NB4 (cell line): Measurements from ENCODE around the gene PAF1.
A peak's percentile ranks its signal among the peaks of the same experiment; 100 is the strongest.

Experiments used
- DNase-seq: peaks from one replicate; pipeline ENCODE4 v3.0.0; 2010; ENCODE audit warnings: low read depth
- H3K4me3 ChIP-seq: one replicate; pipeline ENCODE4 v1.5.1; 2011; ENCODE audit warnings: mild to moderate bottlenecking, low read depth, low read length, moderate library complexity
- MYC ChIP-seq: IDR thresholded peaks from 2 replicates; pipeline ENCODE4 v1.6.1; 2011; ENCODE audit warnings: low read depth, low read length
- POLR2A ChIP-seq: IDR thresholded peaks from 2 replicates; pipeline ENCODE4 v1.6.1; 2011; ENCODE audit warnings: mild to moderate bottlenecking; ENCODE audit not compliant: insufficient read length; ENCODE audit errors: extremely low read depth
- TF ChIP-seq, protein P1 (sequence below): IDR thresholded peaks from 2 replicates; pipeline ENCODE4 v1.6.1; 2011; ENCODE audit warnings: low read depth, low read length
- TF ChIP-seq, protein P2 (sequence below): IDR thresholded peaks from one replicate; pipeline ENCODE4 v1.5.1; 2012; ENCODE audit warnings: low read depth, low read length

The PAF1 gene

DNA sequence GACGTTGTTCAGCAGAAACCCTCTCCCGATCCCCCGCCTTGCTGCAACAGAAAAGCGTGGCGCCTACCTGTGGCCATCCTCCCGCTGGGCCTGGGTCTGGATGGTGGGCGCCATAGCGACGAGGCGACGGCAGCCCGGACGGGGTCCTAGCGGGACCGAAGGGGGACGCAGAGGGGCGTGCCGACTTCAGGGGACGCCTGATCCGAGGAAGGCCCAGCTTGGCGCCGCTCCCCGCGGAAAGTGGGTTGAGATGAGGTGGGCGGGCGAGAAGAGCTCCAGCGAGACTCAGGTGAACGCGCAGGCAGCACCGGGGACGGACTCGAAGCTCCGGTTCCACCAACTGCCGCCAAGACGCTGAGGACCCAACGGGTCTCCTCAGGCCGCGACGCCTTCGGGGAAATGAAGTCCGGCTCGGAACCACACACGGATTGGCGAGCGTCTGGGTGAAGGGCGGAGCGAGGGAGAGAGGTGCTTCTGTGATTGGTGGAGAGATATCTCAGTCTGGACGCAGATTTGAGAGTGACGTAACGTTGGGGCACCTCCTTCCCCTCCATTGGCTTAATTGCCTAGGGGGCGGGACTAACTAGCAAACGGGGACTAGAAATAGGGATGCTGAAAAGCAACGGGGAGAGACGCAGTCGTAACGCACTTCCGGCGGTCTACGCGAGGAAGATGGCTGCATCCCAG lies at the start of gene PAF1, which contains the start of gene MED29:
Gene PAF1 (minus strand): TSS at position 356 of the 687 bp plus-strand sequence. CDS start 242 bp downstream, at position 114.
Gene MED29 (plus strand): TSS at position 628 of the 687 bp plus-strand sequence. CDS start 45 bp downstream, at position 673.
- peak within 1 kb of the TSS; percentile 95 for H3K4me3 ChIP-seq
- peak; percentile 98 for DNase-seq
- TF ChIP-seq POLR2A (peak; percentile 77), MYC (no peak)
- TF ChIP-seq, protein P1, sequence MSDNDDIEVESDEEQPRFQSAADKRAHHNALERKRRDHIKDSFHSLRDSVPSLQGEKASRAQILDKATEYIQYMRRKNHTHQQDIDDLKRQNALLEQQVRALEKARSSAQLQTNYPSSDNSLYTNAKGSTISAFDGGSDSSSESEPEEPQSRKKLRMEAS, result 0 out of 2 replicates have a peak, but pooled peaks have one; percentile 15

DNA sequence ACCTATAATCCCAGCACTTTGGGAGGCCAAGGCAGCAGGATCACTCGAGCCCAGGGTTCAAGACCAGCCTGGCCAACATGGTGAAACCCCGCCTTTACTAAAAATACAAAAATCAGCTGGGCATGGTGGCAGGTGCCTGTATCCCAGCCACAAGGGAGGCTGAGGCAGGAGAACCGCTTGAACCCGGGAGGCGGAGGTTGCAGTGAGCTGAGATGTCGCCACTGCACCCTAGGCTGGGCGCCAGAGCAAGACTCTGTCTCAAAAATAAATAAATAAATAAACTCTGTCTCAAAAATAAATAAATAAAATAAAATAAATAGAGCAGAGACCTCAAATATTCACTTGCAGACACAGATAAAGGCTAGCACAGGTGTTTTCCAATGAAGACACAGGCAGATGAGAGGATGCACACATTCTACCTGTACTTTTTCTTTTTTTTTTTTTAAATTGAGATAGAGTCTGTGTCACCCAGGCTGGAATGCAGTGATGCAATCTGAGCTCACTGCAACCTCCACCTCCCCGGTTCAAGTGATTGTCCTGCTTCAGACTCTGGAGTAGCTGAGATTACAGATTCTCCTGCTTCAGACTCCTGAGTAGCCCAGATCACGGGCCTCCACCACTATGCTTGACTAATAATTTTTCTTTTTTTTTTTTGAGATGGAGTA lies 47.5 kb upstream of the PAF1 start:
- DNase-seq, result no peak
- no peak overlapping the region for H3K4me3 ChIP-seq
- TF ChIP-seq POLR2A, result no peak
- TF ChIP-seq, protein P2, sequence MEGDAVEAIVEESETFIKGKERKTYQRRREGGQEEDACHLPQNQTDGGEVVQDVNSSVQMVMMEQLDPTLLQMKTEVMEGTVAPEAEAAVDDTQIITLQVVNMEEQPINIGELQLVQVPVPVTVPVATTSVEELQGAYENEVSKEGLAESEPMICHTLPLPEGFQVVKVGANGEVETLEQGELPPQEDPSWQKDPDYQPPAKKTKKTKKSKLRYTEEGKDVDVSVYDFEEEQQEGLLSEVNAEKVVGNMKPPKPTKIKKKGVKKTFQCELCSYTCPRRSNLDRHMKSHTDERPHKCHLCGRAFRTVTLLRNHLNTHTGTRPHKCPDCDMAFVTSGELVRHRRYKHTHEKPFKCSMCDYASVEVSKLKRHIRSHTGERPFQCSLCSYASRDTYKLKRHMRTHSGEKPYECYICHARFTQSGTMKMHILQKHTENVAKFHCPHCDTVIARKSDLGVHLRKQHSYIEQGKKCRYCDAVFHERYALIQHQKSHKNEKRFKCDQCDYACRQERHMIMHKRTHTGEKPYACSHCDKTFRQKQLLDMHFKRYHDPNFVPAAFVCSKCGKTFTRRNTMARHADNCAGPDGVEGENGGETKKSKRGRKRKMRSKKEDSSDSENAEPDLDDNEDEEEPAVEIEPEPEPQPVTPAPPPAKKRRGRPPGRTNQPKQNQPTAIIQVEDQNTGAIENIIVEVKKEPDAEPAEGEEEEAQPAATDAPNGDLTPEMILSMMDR, result no peak
- TF ChIP-seq, protein P1, result no peak

DNA sequence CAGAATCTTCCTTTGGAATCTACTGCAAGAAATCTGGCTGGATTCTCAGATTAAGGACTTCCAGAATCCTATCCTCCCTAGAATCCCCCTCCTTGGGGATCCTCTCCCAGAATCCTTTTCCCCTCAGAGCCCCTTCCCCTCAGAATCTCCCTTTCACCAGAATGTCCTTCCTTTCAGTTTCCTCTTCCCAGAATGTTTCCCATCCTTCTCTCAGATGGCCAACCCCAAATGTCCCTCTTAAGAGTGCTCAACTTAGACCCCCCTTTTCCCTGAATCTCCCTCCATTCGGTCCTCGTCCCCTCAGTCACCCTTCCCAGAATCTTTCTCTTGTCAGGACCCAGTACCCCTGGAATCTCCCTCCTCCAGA lies 45.4 kb upstream of the PAF1 start:
- H3K4me3 ChIP-seq, result peak overlapping the region; percentile 78
- no peak for DNase-seq
- TF ChIP-seq, protein P2, result no peak

DNA sequence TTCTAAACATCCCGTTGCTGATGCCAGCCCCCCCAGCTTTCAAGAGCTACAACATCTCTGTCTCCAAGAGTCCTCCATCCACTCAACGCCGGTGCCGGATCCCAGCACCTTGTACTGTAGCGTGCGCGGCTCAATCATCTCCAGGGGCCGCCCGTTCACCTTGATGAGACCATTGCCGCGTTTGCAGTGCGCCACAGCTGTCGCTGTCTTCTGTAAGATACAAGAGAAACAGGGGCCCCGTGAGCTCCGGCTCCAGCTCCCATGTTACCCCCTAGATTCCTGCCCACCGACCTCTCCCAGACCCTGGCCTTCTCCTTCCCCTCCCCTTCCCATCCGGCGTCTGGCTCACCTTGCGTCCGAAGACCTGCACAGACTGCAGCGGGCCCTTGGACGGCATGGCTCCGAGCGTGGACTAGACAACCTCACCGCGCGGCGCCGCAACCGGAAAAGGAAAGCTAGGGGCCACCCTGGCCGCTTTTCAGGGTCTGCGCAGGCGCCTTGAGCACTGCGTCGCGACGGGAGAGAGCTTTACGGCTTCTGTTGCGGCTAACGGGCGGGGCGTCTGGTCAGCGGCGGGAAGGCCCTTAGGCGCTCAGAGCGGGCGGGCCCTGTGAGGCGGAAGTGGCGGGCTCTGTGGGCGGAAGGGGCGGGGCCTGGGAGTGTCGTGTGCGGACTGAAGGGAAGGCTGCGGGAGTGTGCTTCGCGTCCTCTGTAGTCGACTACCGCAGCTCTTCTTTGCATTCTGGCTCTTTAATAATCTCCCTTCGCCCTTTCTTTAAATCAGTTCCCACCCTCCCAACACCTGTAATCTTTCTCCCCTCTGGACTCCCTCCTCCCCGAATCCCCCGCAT lies 44.8 kb upstream of the PAF1 start, which contains the start of gene RPS16:
Gene RPS16 (minus strand): TSS at position 451 of the 851 bp plus-strand sequence. CDS start 54 bp downstream, at position 397.
- peak within 1 kb of the TSS; percentile 96 for H3K4me3 ChIP-seq
- peak; percentile 95 for DNase-seq
- TF ChIP-seq MYC (peak; percentile 84), POLR2A (peak; percentile 91)
- TF ChIP-seq, protein P1, result peak; percentile 76
- TF ChIP-seq, protein P2, result no peak

DNA sequence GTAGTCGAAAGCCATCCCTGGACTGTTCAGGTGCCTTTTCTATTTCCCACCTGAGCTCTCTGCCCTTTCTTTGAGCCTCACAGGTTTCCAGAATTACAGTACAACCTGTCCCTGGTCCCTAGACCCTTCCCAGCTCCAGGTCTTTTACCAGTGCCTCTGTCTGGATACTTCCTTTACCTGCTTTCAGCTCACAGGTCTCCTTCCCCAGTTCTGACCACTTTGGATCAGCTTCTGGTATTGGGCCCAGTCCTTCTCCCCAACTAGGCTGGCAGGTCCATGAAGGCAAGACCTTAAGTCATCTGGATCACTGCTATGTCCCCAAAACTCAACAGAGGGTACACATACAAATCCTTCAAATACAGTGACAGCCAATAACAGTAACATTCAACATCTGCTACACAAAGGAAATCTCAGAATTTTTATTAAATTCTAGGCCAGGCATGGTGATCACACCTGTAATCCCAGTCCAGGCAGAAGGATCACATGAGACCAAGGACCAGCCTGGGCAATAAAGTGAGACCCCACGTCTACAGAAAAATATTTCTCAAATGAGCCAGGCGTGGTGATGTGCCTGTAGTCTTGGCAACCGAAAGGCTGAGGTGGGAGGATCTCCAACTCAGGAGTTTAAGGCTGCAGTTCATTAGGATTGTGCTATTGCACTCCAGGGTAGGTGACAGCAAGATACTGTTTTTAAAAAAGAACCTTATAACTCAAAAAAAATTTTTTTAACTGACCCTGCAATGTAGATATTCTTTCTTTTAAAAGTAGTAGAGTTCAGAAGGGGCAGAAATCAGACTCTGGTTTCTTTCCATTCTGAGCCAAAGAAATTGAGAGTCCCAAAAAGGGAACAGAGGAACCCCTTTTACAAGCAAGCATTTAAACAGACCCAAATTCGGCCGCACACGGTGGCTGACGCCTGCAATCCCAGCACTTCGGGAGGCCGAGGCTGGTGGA lies 43.5 kb upstream of the PAF1 start:
- no peak for DNase-seq
- TF ChIP-seq, protein P2, result no peak
- no peak for TF ChIP-seq POLR2A
- TF ChIP-seq MYC, result no peak
- TF ChIP-seq, protein P1, result no peak
- H3K4me3 ChIP-seq, result peak overlapping the region; percentile 96
